Measurements from ENCODE around the gene MMP24OS. TPM values are rescaled to one million over a fixed set of nuclear protein-coding genes. Genes with fewer than 3 reads are reported as not detected.
"Not testable (repeated sequence)": the region's sequence is repeated elsewhere in the genome, so short reads cannot be mapped to it uniquely, and the experiment has no call there.

The MMP24OS gene
- total RNA-seq, 1 donor from 2014 or later, result 4.2 TPM

- not testable (repeated sequence) for H3K9me3 ChIP-seq (ENCODE audit: control insufficient read depth in 3 of 3, low read length in 3 of 3); H3K4me1 ChIP-seq (ENCODE audit: control insufficient read depth in 3 of 3, insufficient read depth in 3 of 3, low read length in 3 of 3); H3K27ac ChIP-seq (ENCODE audit: low read depth, low read length); H3K9ac ChIP-seq (ENCODE audit: low read depth in 1 of 3, low read length in 3 of 3); H3K36me3 ChIP-seq (ENCODE audit: control insufficient read depth in 3 of 3, insufficient read depth in 3 of 3, low read length in 3 of 3); H3K4me3 ChIP-seq (ENCODE audit: low read length in 3 of 3); H3K27me3 ChIP-seq (ENCODE audit: control insufficient read depth in 3 of 3, insufficient read depth in 3 of 3, low read length in 3 of 3)
Observed at GRCh38 chr20:35252598-35252997, 25.3 kb downstream of the MMP24OS start.

- no peaks in the 10 kb centered on the region for H3K9me3 ChIP-seq (ENCODE audit: control insufficient read depth in 3 of 3, low read length in 3 of 3)
- no peaks in the 10 kb centered on the region for H3K27me3 ChIP-seq (ENCODE audit: control insufficient read depth in 3 of 3, insufficient read depth in 3 of 3, low read length in 3 of 3)
- no peak overlapping the region for H3K27ac ChIP-seq (ENCODE audit: low read depth, low read length)
- H3K9ac ChIP-seq (ENCODE audit: low read depth in 1 of 3, low read length in 3 of 3), result no peak overlapping the region
- H3K36me3 ChIP-seq (ENCODE audit: control insufficient read depth in 3 of 3, insufficient read depth in 3 of 3, low read length in 3 of 3), result peaks cover 0 to 3% (median 0%) of the 10 kb centered on the region in 3 donors
- H3K4me3 ChIP-seq (ENCODE audit: low read length in 3 of 3), result no peak overlapping the region
- H3K4me1 ChIP-seq (ENCODE audit: control insufficient read depth in 3 of 3, insufficient read depth in 3 of 3, low read length in 3 of 3), result no peaks in the 10 kb centered on the region
Observed at GRCh38 chr20:35252037-35252461, 25.9 kb downstream of the MMP24OS start.

DNA sequence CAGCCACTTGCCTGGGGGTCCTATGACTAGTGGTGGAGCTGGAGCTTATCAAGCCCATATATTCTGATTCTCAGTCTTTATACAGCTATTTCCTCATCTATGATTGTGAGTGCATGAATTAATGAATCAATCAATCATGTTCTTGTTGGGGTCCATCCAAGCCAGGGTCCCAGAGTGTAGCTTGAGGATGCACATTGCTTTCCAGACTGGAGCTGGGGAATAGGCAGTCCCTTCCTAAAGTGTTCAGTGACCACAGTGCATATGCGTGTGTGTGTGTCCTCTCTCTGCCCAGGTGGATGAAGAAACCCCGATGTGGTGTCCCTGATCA, 26.3 kb downstream of the MMP24OS start:
- no peaks in the 10 kb centered on the region for H3K9me3 ChIP-seq (ENCODE audit: control insufficient read depth in 3 of 3, low read length in 3 of 3)
- no peak overlapping the region for H3K9ac ChIP-seq (ENCODE audit: low read depth in 1 of 3, low read length in 3 of 3)
- H3K27ac ChIP-seq (ENCODE audit: low read depth, low read length), result no peak overlapping the region
- no peaks in the 10 kb centered on the region for H3K27me3 ChIP-seq (ENCODE audit: control insufficient read depth in 3 of 3, insufficient read depth in 3 of 3, low read length in 3 of 3)
- peaks cover 0 to 3% (median 0%) of the 10 kb centered on the region in 3 donors for H3K36me3 ChIP-seq (ENCODE audit: control insufficient read depth in 3 of 3, insufficient read depth in 3 of 3, low read length in 3 of 3)
- no peak overlapping the region for H3K4me3 ChIP-seq (ENCODE audit: low read length in 3 of 3)
- no peaks in the 10 kb centered on the region for H3K4me1 ChIP-seq (ENCODE audit: control insufficient read depth in 3 of 3, insufficient read depth in 3 of 3, low read length in 3 of 3)

- Histone ChIP-seq H3K9me3 (ENCODE audit: control insufficient read depth in 3 of 3, low read length in 3 of 3) (no peaks in the 10 kb centered on the region), H3K4me3 (ENCODE audit: low read length in 3 of 3) (no peak overlapping the region), H3K36me3 (ENCODE audit: control insufficient read depth in 3 of 3, insufficient read depth in 3 of 3, low read length in 3 of 3) (no peaks in the 10 kb centered on the region), H3K27me3 (ENCODE audit: control insufficient read depth in 3 of 3, insufficient read depth in 3 of 3, low read length in 3 of 3) (no peaks in the 10 kb centered on the region), H3K9ac (ENCODE audit: low read depth in 1 of 3, low read length in 3 of 3) (no peak overlapping the region), H3K4me1 (ENCODE audit: control insufficient read depth in 3 of 3, insufficient read depth in 3 of 3, low read length in 3 of 3) (no peaks in the 10 kb centered on the region), H3K27ac (ENCODE audit: low read depth, low read length) (no peak overlapping the region)
Observed at GRCh38 chr20:35248641-35249475, 29.1 kb downstream of the MMP24OS start.

GRCh38 chr20:35246723-35247122, 31.2 kb downstream of the MMP24OS start:
- H3K9ac ChIP-seq (ENCODE audit: low read depth in 1 of 3, low read length in 3 of 3), result no peak overlapping the region
- H3K9me3 ChIP-seq (ENCODE audit: control insufficient read depth in 3 of 3, low read length in 3 of 3), result no peaks in the 10 kb centered on the region
- no peaks in the 10 kb centered on the region for H3K4me1 ChIP-seq (ENCODE audit: control insufficient read depth in 3 of 3, insufficient read depth in 3 of 3, low read length in 3 of 3)
- no peaks in the 10 kb centered on the region for H3K36me3 ChIP-seq (ENCODE audit: control insufficient read depth in 3 of 3, insufficient read depth in 3 of 3, low read length in 3 of 3)
- H3K4me3 ChIP-seq (ENCODE audit: low read length in 3 of 3), result no peak overlapping the region
- H3K27ac ChIP-seq (ENCODE audit: low read depth, low read length), result no peak overlapping the region
- H3K27me3 ChIP-seq (ENCODE audit: control insufficient read depth in 3 of 3, insufficient read depth in 3 of 3, low read length in 3 of 3), result no peaks in the 10 kb centered on the region

DNA sequence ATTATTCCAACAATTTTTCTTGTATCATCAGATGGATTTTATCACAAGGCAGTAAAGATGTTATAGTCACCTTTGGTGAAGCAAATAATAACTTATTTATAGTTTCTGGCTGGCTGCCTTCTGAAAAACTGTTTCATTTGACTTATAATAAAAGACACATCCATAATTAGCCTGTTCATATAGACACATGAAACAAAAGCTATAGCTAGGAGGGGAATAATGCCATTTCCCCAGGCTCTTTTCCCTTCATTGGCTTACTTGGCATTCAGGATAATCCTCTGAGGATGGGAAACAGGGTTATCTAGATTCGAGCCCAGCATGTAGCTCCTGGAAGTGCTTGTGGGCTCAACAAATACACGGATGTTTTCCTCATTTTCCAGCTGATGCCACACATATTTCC, 33.9 kb downstream of the MMP24OS start:
- Histone ChIP-seq H3K36me3 (ENCODE audit: control insufficient read depth in 3 of 3, insufficient read depth in 3 of 3, low read length in 3 of 3) (no peaks in the 10 kb centered on the region), H3K4me3 (ENCODE audit: low read length in 3 of 3) (no peak overlapping the region), H3K27ac (ENCODE audit: low read depth, low read length) (no peak overlapping the region), H3K27me3 (ENCODE audit: control insufficient read depth in 3 of 3, insufficient read depth in 3 of 3, low read length in 3 of 3) (no peaks in the 10 kb centered on the region), H3K9ac (ENCODE audit: low read depth in 1 of 3, low read length in 3 of 3) (no peak overlapping the region), H3K4me1 (ENCODE audit: control insufficient read depth in 3 of 3, insufficient read depth in 3 of 3, low read length in 3 of 3) (no peaks in the 10 kb centered on the region), H3K9me3 (ENCODE audit: control insufficient read depth in 3 of 3, low read length in 3 of 3) (no peaks in the 10 kb centered on the region)

- Histone ChIP-seq H3K4me1 (ENCODE audit: control insufficient read depth in 3 of 3, insufficient read depth in 3 of 3, low read length in 3 of 3) (no peaks in the 10 kb centered on the region), H3K27ac (ENCODE audit: low read depth, low read length) (no peak overlapping the region), H3K9ac (ENCODE audit: low read depth in 1 of 3, low read length in 3 of 3) (no peak overlapping the region), H3K4me3 (ENCODE audit: low read length in 3 of 3) (no peak overlapping the region), H3K27me3 (ENCODE audit: control insufficient read depth in 3 of 3, insufficient read depth in 3 of 3, low read length in 3 of 3) (no peaks in the 10 kb centered on the region), H3K9me3 (ENCODE audit: control insufficient read depth in 3 of 3, low read length in 3 of 3) (no peaks in the 10 kb centered on the region), H3K36me3 (ENCODE audit: control insufficient read depth in 3 of 3, insufficient read depth in 3 of 3, low read length in 3 of 3) (no peaks in the 10 kb centered on the region)
Observed at GRCh38 chr20:35243317-35243716, 34.6 kb downstream of the MMP24OS start.

DNA sequence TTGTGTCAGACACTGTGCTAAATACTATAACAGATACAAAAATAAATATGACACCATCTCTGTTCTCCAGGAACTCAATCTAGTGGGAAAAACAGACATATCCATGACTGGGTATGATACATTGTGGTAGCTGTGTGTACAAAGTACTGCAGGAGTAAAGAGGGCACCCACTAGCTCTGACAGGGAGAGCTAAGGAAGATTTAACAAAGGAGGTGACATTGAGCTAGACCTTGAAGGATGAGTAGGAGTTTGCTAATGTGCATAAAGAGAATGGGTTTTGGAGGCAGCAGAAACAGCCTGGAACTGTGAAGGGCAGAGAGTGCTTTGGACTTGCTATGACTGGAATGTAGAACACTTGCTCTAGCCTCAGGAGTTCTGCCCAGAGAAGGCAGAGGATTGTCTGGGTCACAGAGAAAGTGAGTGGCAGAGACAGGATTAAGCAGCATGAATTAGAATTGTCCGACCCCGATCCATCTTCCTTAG, 37.1 kb downstream of the MMP24OS start:
- no peaks in the 10 kb centered on the region for H3K9me3 ChIP-seq (ENCODE audit: control insufficient read depth in 3 of 3, low read length in 3 of 3)
- no peaks in the 10 kb centered on the region for H3K27me3 ChIP-seq (ENCODE audit: control insufficient read depth in 3 of 3, insufficient read depth in 3 of 3, low read length in 3 of 3)
- H3K9ac ChIP-seq (ENCODE audit: low read depth in 1 of 3, low read length in 3 of 3), result no peak overlapping the region
- no peaks in the 10 kb centered on the region for H3K4me1 ChIP-seq (ENCODE audit: control insufficient read depth in 3 of 3, insufficient read depth in 3 of 3, low read length in 3 of 3)
- H3K4me3 ChIP-seq (ENCODE audit: low read length in 3 of 3), result no peak overlapping the region
- H3K36me3 ChIP-seq (ENCODE audit: control insufficient read depth in 3 of 3, insufficient read depth in 3 of 3, low read length in 3 of 3), result no peaks in the 10 kb centered on the region
- no peak overlapping the region for H3K27ac ChIP-seq (ENCODE audit: low read depth, low read length)

DNA sequence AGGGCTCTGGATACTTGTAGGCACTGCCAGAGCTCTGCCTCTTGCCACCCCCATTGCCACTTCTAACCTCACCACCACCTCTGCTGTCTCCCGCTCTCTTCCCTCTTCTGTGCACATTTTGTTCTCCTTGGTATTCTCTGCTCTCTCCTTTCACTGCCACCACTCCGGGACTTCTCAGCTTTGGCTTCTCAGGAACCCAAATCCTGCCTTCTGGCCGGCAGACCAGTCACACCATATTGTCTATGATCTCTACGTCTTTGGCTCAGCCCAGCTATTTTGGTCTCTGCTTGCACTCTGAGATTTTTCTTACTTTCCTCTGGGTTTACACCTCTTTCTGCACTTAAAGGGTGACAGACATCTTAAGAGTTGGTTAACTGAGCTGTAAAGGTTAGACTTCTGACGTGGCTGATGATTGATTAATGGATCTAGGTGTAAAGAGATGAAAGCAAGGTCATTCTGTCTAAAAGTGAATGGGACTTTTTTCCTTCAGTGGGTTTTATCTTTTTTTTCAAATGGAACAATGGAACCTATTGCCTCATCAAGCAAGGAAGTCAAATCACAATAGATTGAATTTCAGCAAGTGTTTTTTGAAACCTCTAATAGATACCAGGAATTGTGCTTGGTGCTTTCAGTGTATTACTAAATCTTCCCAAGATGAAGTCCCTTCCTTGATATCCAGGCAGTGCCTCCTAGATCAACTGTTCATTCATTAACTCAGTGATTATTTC, 37.7 kb downstream of the MMP24OS start:
- no peak overlapping the region for H3K27ac ChIP-seq (ENCODE audit: low read depth, low read length)
- H3K4me1 ChIP-seq (ENCODE audit: control insufficient read depth in 3 of 3, insufficient read depth in 3 of 3, low read length in 3 of 3), result no peaks in the 10 kb centered on the region
- H3K27me3 ChIP-seq (ENCODE audit: control insufficient read depth in 3 of 3, insufficient read depth in 3 of 3, low read length in 3 of 3), result no peaks in the 10 kb centered on the region
- H3K36me3 ChIP-seq (ENCODE audit: control insufficient read depth in 3 of 3, insufficient read depth in 3 of 3, low read length in 3 of 3), result no peaks in the 10 kb centered on the region
- no peak overlapping the region for H3K4me3 ChIP-seq (ENCODE audit: low read length in 3 of 3)
- no peaks in the 10 kb centered on the region for H3K9me3 ChIP-seq (ENCODE audit: control insufficient read depth in 3 of 3, low read length in 3 of 3)
- no peak overlapping the region for H3K9ac ChIP-seq (ENCODE audit: low read depth in 1 of 3, low read length in 3 of 3)

DNA sequence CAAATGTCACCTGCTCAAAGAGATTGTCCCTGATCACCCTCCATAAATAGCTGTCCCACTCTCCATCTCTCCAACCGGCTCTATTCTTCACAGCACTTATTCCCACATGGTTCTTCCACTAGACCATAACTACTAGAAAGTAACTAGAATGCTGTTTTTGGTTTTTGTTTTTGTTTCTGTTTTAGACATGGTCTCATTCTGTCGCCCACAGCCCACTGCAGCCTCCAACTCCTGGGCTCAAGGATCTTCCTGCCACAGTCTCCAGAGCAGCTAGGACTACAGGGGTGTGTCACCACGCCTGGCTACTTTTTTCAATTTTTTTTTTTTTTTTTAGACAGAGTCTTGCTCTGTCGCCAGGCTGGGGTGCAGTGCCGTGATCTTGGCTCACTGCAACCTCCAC, 39.2 kb downstream of the MMP24OS start:
- Histone ChIP-seq H3K9me3 (ENCODE audit: control insufficient read depth in 3 of 3, low read length in 3 of 3) (no peaks in the 10 kb centered on the region), H3K36me3 (ENCODE audit: control insufficient read depth in 3 of 3, insufficient read depth in 3 of 3, low read length in 3 of 3) (no peaks in the 10 kb centered on the region), H3K4me3 (ENCODE audit: low read length in 3 of 3) (no peak overlapping the region)

More for the DNA sequence above, 39.2 kb downstream of the MMP24OS start:
- Histone ChIP-seq H3K9ac (ENCODE audit: low read depth in 1 of 3, low read length in 3 of 3) (no peak overlapping the region), H3K27me3 (ENCODE audit: control insufficient read depth in 3 of 3, insufficient read depth in 3 of 3, low read length in 3 of 3) (no peaks in the 10 kb centered on the region), H3K27ac (ENCODE audit: low read depth, low read length) (no peak overlapping the region), H3K4me1 (ENCODE audit: control insufficient read depth in 3 of 3, insufficient read depth in 3 of 3, low read length in 3 of 3) (no peaks in the 10 kb centered on the region)

Measured in skeletal muscle tissue (tissue), 4 donors.